ENCODE data around the gene WASHC2C. TPM values are rescaled to one million over a fixed set of nuclear protein-coding genes. Genes with fewer than 3 reads are reported as not detected.
"Not testable (repeated sequence)": the region's sequence is repeated elsewhere in the genome, so short reads cannot be mapped to it uniquely, and the experiment has no call there.

Gene WASHC2C, protein sequence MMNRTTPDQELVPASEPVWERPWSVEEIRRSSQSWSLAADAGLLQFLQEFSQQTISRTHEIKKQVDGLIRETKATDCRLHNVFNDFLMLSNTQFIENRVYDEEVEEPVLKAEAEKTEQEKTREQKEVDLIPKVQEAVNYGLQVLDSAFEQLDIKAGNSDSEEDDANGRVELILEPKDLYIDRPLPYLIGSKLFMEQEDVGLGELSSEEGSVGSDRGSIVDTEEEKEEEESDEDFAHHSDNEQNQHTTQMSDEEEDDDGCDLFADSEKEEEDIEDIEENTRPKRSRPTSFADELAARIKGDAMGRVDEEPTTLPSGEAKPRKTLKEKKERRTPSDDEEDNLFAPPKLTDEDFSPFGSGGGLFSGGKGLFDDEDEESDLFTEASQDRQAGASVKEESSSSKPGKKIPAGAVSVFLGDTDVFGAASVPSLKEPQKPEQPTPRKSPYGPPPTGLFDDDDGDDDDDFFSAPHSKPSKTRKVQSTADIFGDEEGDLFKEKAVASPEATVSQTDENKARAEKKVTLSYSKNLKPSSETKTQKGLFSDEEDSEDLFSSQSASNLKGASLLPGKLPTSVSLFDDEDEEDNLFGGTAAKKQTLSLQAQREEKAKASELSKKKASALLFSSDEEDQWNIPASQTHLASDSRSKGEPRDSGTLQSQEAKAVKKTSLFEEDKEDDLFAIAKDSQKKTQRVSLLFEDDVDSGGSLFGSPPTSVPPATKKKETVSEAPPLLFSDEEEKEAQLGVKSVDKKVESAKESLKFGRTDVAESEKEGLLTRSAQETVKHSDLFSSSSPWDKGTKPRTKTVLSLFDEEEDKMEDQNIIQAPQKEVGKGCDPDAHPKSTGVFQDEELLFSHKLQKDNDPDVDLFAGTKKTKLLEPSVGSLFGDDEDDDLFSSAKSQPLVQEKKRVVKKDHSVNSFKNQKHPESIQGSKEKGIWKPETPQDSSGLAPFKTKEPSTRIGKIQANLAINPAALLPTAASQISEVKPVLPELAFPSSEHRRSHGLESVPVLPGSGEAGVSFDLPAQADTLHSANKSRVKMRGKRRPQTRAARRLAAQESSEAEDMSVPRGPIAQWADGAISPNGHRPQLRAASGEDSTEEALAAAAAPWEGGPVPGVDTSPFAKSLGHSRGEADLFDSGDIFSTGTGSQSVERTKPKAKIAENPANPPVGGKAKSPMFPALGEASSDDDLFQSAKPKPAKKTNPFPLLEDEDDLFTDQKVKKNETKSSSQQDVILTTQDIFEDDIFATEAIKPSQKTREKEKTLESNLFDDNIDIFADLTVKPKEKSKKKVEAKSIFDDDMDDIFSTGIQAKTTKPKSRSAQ (N-terminal part only)
- total RNA-seq: 75.7 and 83.3 TPM in 2 replicates
- 54.5 TPM for total RNA-seq (2013)
- polyA plus RNA-seq: 32.5 and 34.9 TPM in 2 replicates
- 20.2 and 28.9 TPM in 2 replicates for polyA minus RNA-seq

DNA sequence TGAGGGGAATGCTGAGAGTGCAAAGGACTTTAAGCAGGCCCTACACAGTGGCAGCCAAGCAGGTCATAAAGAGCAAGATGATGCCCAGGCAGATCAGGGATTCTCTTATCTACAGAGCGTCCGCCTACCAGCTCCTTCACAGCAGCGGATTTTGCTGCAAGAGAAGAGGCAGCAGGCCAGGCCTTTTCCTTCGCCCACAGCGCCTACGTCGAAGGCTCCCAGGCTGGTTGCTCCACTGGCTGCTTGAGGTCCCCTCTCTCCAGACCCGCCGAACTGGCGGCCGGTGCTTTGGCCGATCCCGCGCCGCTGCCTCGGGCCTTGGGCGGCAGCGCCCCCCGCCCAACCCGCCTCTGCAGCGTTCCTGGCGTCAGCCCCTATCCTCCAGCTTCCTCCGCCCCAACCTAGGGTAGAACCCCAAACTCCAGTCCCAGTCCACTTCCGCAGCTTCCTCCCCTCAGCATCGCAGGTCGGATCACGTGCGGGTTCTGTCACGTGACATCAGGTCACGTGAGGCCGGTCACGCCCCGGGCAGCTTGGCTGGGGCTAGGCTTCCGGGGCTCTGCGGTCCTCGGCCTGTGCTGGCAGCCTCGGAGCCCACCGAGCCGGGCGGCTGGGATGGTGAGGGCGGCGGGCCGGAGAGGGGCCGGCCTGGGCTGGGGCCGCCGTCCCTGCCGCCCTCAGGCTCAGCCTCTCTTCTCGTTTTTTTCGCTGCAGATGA, at the start of gene WASHC2C:
TSS of gene WASHC2C (plus strand) at position 564 of the 718 bp plus-strand sequence. CDS start at position 616, 52 bp downstream.
- CTCF ChIA-PET: interaction anchor here (1.2 to 3.3 kb wide), 2 partner anchors 55 to 262 kb away, joined by 3 to 14 read pairs; partner anchors contain the start of gene ZFAND4
- Histone ChIP-seq H3K4me2 (replicated peaks; ENCODE audit: low read depth, low read length, poor library complexity, severe bottlenecking) (peak within 1 kb of the TSS; percentile 72), H3K4me3 (ENCODE audit: control extremely low read depth in 1 of 5, extremely low read depth in 1 of 5, insufficient read depth in 1 of 5, low read depth in 2 of 5, low read length in 4 of 5) (peak within 1 kb of the TSS; percentile 21 to 77 (median 62)), H2AFZ (ENCODE audit: insufficient read depth, low read depth, low read length, poor library complexity, severe bottlenecking) (peak within 1 kb of the TSS; percentile 81), H3K27ac (ENCODE audit: low read length in 2 of 2) (peak within 1 kb of the TSS; percentile 18 to 64), H3K9ac (ENCODE audit: low read length) (peak within 1 kb of the TSS; percentile 68)
- Mint-ChIP-seq H3K27ac (peak within 1 kb of the TSS; percentile 97), H3K4me3 (peak within 1 kb of the TSS; percentile 89)
- intact Hi-C loops (cut with micrococcal nuclease): loop anchor here (5.0 kb wide), 2 partner anchors 135 to 265 kb away; no protein-coding TSS in a partner anchor
- H3K79me2 ChIP-seq (ENCODE audit: control insufficient read depth, insufficient read depth, low read length); H3K27me3 ChIP-seq (replicated peaks in 1 of 4; ENCODE audit: control extremely low read depth in 1 of 4, control insufficient read depth in 3 of 4, insufficient read depth in 4 of 4, low read length in 3 of 4); POLR2A ChIA-PET; H3K9me3 Mint-ChIP-seq (ENCODE audit: insufficient read depth); H3K4me1 ChIP-seq (ENCODE audit: control insufficient read depth in 2 of 2, insufficient read depth in 2 of 2, low read length in 2 of 2); H3K9me3 ChIP-seq (ENCODE audit: control extremely low read depth in 1 of 3, control insufficient read depth in 2 of 3, insufficient read depth in 1 of 3, low read length in 2 of 3); H3K4me1 Mint-ChIP-seq; H3K36me3 ChIP-seq (replicated peaks in 1 of 2; ENCODE audit: control extremely low read depth in 1 of 2, control insufficient read depth in 1 of 2, extremely low read depth in 1 of 2, insufficient read depth in 2 of 2, low read length in 1 of 2); H4K20me1 ChIP-seq (ENCODE audit: control insufficient read depth, insufficient read depth, low read length, poor library complexity, severe bottlenecking); H3K27me3 Mint-ChIP-seq: not testable (repeated sequence)
- DNase-seq (peak; percentile 93), ATAC-seq (ENCODE audit: low read depth) (peak; percentile 88)
- WGBS (ENCODE audit: insufficient coverage): under 1% methylated on average over 44 of the region's 49 CpGs

DNA sequence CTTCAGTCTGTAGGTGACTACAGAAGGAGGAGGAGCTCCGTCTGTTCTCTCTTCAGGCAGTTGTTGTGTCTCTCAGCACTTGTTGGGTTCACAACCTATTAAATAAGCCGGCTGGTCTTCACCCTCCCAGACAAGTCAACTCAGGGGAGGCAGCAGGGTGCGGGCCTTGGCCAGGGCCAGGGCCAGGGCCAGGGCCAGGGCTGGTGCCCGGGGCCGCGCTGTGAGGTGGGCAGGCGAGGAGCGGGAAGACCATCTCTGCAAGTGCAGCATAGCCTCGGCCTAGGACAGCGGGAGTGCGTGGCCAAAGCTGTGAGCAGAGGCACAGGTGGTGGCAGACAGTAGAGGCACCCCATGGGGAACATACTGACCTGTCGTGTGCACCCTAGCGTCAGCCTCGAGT, 48.6 kb upstream of the WASHC2C start:
- POLR2A ChIA-PET; H3K4me2 ChIP-seq (replicated peaks; ENCODE audit: low read depth, low read length, poor library complexity, severe bottlenecking); H3K9me3 ChIP-seq (ENCODE audit: control extremely low read depth in 1 of 3, control insufficient read depth in 2 of 3, insufficient read depth in 1 of 3, low read length in 2 of 3); H3K9me3 Mint-ChIP-seq (ENCODE audit: insufficient read depth); H2AFZ ChIP-seq (ENCODE audit: insufficient read depth, low read depth, low read length, poor library complexity, severe bottlenecking); H3K4me3 ChIP-seq (ENCODE audit: control extremely low read depth in 1 of 5, extremely low read depth in 1 of 5, insufficient read depth in 1 of 5, low read depth in 2 of 5, low read length in 4 of 5); H3K4me3 Mint-ChIP-seq; H3K27me3 ChIP-seq (replicated peaks in 1 of 4; ENCODE audit: control extremely low read depth in 1 of 4, control insufficient read depth in 3 of 4, insufficient read depth in 4 of 4, low read length in 3 of 4); H3K36me3 ChIP-seq (replicated peaks in 1 of 2; ENCODE audit: control extremely low read depth in 1 of 2, control insufficient read depth in 1 of 2, extremely low read depth in 1 of 2, insufficient read depth in 2 of 2, low read length in 1 of 2); CTCF ChIA-PET; H3K79me2 ChIP-seq (ENCODE audit: control insufficient read depth, insufficient read depth, low read length); H4K20me1 ChIP-seq (ENCODE audit: control insufficient read depth, insufficient read depth, low read length, poor library complexity, severe bottlenecking); H3K27ac ChIP-seq (ENCODE audit: low read length in 2 of 2); H3K27ac Mint-ChIP-seq; H3K27me3 Mint-ChIP-seq; H3K4me1 Mint-ChIP-seq; H3K4me1 ChIP-seq (ENCODE audit: control insufficient read depth in 2 of 2, insufficient read depth in 2 of 2, low read length in 2 of 2); ATAC-seq (ENCODE audit: low read depth); intact Hi-C loops (cut with micrococcal nuclease); H3K9ac ChIP-seq (ENCODE audit: low read length); DNase-seq: not testable (repeated sequence)
- WGBS (ENCODE audit: insufficient coverage): 91% methylated on average over 8 of the region's 14 CpGs

DNA sequence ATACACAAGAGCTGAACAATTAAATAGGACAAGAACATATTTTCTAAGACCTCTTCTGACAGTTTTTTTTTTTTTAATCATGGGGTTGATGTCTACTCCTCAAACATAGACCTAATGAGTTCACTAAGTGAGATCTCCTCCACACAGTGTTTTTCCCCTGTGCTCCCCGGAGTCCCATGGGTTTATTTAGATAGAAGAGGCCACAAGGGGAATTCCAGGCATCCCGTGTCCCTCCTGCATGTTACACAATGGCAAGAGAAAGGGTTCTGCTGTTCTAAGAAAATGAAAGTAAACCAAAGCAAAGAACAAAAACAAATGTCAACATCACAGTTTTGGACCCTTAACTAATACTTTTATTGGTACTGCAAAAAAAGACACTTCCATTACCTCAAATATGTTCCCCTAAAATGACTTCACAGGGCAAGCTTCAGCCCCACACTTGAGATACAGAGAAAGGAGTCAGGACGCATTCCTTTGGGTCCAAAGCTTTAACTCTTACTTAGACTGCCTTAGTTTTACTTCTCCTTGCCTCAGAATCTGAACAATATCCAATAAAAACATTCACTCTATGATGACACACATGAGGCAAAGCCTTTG, 16.8 kb upstream of the WASHC2C start:
- ATAC-seq (ENCODE audit: low read depth): peak; percentile 69
- H3K9me3 Mint-ChIP-seq (ENCODE audit: insufficient read depth); H3K27ac ChIP-seq (ENCODE audit: low read length in 2 of 2); H3K4me2 ChIP-seq (replicated peaks; ENCODE audit: low read depth, low read length, poor library complexity, severe bottlenecking); H3K4me1 Mint-ChIP-seq; H3K4me1 ChIP-seq (ENCODE audit: control insufficient read depth in 2 of 2, insufficient read depth in 2 of 2, low read length in 2 of 2); intact Hi-C loops (cut with micrococcal nuclease); H2AFZ ChIP-seq (ENCODE audit: insufficient read depth, low read depth, low read length, poor library complexity, severe bottlenecking); CTCF ChIA-PET; H3K27me3 Mint-ChIP-seq; H3K4me3 ChIP-seq (ENCODE audit: control extremely low read depth in 1 of 5, extremely low read depth in 1 of 5, insufficient read depth in 1 of 5, low read depth in 2 of 5, low read length in 4 of 5); DNase-seq; H3K36me3 ChIP-seq (replicated peaks in 1 of 2; ENCODE audit: control extremely low read depth in 1 of 2, control insufficient read depth in 1 of 2, extremely low read depth in 1 of 2, insufficient read depth in 2 of 2, low read length in 1 of 2); H3K9me3 ChIP-seq (ENCODE audit: control extremely low read depth in 1 of 3, control insufficient read depth in 2 of 3, insufficient read depth in 1 of 3, low read length in 2 of 3); H3K79me2 ChIP-seq (ENCODE audit: control insufficient read depth, insufficient read depth, low read length); H3K27me3 ChIP-seq (replicated peaks in 1 of 4; ENCODE audit: control extremely low read depth in 1 of 4, control insufficient read depth in 3 of 4, insufficient read depth in 4 of 4, low read length in 3 of 4); H3K9ac ChIP-seq (ENCODE audit: low read length); H4K20me1 ChIP-seq (ENCODE audit: control insufficient read depth, insufficient read depth, low read length, poor library complexity, severe bottlenecking): not testable (repeated sequence)
- no CpG with 5 or more reads among the region's 3 CpGs for WGBS (ENCODE audit: insufficient coverage)
- Mint-ChIP-seq H3K4me3 (peak overlapping the region; percentile 48), H3K27ac (peak overlapping the region; percentile 65)
- POLR2A ChIA-PET: interaction anchor here (0.7 kb wide), 1 partner anchor 188 kb away, joined by 3 read pairs; no protein-coding TSS in a partner anchor
